HG03439 (cell line): ENCODE results near the gene SPINT3.
"Not testable (repeated sequence)": the region's sequence is repeated elsewhere in the genome, so short reads cannot be mapped to it uniquely, and the experiment has no call there.

Source experiments
- ATAC-seq: cut with Tn5 transposase; IDR thresholded peaks from one replicate; pipeline ENCODE4 v1.9.1; 2021; ENCODE audit warnings: mild to moderate bottlenecking, moderate library complexity; ENCODE audit not compliant: unreplicated experiment

SPINT3 gene

DNA sequence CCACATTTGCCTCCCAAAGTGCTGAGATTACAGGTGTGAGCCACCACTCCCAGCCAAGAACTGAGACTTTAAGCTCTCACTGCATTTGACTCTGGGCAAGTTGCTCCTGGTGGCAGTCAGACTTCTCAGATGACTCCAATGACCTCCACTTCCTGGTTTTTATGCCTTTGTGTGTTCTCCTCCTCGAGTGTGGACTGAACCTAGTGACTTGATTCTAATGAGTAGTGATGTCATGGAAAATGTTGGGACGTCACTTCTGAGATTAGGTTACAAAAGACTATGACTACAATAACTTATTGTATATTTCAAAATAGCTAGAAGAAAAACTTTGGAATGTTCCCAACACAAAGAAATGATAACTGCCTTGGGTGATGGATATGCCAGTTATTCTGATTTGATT lies 12.0 kb downstream of the SPINT3 start:
- ATAC-seq: no peak

DNA sequence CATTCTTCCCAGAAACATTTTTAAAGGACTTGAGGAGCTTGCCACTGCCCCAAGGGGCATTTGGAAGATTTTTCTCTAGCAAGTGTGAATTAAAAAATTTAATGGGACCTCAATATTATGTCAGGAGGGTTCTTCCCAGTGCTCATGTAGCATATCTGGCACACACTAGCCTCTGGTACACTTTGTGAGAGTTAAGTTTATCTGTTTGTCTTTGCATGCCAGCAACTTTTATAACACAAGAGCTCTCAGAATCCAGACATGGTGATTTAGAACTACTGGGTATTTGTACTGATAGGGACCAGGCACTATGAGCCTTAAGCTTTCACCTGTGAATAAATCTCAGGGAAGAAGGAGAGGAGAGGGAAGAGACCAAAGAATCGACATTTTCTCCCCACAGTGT lies 12.9 kb downstream of the SPINT3 start:
- ATAC-seq: no peak

- ATAC-seq: no peak
Observed at GRCh38 chr20:45501600-45501999, 13.8 kb downstream of the SPINT3 start.

- no peak for ATAC-seq
Observed at GRCh38 chr20:45500022-45500421, 15.4 kb downstream of the SPINT3 start.

DNA sequence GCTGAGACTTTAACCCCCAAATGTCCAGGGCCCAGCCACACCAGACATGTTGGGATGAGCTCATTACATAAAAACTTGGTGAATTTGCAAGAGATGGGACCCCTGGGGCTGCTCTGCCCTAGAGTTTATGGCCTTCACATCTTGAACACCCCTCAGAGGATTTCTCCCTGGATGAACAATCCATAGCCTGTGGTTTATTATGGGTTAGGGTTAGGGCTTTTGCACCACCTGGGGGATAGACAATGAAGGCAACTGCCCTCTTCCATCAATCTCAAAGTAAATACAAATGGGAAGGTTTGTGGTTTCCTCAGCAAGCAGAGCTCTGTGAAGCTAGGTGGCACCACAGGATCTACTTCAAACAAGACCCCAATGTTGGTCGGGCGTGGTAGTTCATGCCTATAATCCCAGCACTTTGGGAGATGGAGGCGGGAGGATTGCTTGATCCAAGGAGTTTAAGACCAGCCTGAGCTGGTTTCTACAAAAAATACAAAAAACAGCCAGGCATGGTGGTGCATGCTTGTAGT lies 17.4 kb downstream of the SPINT3 start:
- ATAC-seq: no peak

- ATAC-seq: no peak
Observed at GRCh38 chr20:45496166-45496565, 19.3 kb downstream of the SPINT3 start.

GRCh38 chr20:45495501-45495941 lies 19.9 kb downstream of the SPINT3 start:
- ATAC-seq: no peak

DNA sequence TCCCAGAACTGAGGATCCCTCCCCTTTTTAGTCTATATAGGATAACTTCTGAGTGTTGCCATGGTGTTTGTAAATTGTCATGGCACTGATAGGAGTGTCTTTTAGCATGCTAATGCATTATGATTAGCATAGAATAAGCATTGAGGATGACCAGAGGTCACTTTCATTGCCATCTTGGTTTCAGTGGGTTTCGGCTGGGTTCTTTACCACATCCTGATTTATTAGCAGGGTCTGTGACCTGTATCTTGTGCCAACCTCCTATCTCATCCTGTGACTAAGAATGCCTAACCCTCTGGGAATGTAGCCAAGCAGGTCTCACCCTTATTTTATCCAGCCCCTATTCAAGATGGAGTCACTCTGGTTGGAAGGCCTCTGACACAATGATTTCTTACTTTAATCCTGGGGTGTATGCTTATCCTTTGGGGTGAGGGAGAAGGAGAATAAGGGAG lies 26.3 kb downstream of the SPINT3 start:
- ATAC-seq: no peak

- no peak for ATAC-seq
Observed at GRCh38 chr20:45487231-45487635, 28.2 kb downstream of the SPINT3 start.

DNA sequence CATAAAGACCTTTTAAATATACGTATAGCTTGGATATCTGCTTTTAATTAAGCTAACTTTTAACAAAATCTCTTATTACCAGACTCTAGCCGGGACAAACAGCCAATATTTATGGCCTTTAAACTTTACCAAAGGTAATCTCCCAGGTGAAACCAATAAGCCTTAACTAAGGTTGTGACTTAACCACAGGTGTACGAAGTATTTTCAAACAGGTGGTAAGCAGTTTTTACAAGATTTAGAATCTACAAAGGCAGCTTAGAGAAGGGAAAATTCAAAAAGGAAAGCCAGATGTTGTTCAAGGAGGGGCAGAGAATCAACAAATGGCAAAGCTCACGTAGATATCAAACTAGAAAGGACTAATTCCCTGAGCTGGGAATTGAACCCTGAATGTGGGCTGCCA lies 30.0 kb downstream of the SPINT3 start:
- ATAC-seq: no peak

DNA sequence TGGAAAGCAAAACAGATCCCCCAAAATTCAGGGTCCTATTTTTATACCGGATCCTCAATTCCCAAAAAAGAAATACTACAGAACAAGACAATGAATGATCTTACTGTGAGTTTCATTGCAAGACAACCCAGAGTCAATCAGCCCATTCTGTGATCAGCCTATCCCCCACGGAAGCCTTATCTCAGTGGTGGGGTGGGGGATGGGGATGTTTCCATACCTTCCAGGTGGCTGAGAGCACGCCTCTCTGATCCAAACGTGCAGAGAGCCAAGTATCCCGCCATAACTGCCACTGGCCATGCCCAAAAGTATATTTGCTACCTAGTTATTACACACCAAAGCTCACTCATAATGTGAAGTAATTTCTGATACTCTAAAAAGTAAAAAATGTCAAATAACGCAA lies 30.7 kb downstream of the SPINT3 start:
- no peak for ATAC-seq

GRCh38 chr20:45479822-45480221 lies 35.6 kb downstream of the SPINT3 start:
- ATAC-seq: no peak

DNA sequence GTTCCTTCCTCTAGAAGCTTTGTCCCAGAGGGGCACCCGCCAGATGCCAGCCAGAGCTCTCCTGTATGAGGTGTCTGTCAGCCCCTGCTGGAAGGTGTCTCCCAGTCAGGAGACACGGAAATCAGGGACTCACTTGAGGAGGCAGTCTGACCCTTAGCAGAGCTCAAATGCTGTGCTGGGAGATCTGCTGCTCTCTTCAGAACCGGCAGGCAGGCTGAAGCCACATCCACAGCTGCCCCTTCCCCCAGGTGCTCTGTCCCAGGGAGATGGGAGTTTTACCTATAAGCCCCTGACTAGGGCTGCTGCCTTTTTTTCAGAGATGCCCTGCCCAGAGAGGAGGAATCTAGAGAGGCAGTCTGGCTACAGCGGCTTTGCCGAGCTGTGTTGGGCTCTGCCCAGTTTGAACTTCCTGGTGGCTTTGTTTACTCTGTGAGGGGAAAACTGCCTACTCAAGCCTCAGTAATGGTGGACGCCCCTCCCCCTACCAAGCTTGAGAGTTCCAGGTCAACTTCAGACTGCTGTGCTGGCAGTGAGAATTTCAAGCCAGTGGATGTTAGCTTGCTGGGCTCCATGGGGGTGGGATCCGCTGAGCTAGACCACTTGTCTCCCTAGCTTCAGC lies 37.8 kb downstream of the SPINT3 start:
- not testable (repeated sequence) for ATAC-seq

- ATAC-seq: not testable (repeated sequence)
Observed at GRCh38 chr20:45472286-45472685, 43.1 kb downstream of the SPINT3 start.

DNA sequence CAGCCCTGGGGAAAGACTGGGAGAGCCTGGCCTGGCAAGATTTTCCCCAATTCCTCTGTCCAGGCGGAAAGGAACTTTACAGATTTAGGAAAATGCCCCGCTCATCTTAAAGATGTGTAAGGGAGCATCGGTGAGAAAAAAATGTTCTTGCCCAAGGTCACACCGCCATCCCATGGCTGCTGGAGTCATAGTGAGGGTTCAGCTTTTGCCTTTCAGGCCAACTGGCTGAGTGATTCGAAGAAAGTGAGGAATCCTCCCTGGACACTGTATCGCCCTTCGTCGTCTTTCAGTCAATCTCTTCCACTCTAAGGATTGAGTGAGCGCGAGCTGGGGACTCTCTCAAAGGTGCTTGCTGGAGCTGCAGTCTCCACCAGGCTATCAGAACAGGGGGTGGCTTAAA lies 44.5 kb downstream of the SPINT3 start:
- no peak for ATAC-seq

GRCh38 chr20:45470262-45470931 lies 45.0 kb downstream of the SPINT3 start:
- ATAC-seq: no peak

- no peak for ATAC-seq
Observed at GRCh38 chr20:45469336-45470261, 45.8 kb downstream of the SPINT3 start, which contains the start of gene WFDC2. TSS of gene WFDC2 (plus strand) at chr20:45469753. CDS start at chr20:45469782, 29 bp downstream.

DNA sequence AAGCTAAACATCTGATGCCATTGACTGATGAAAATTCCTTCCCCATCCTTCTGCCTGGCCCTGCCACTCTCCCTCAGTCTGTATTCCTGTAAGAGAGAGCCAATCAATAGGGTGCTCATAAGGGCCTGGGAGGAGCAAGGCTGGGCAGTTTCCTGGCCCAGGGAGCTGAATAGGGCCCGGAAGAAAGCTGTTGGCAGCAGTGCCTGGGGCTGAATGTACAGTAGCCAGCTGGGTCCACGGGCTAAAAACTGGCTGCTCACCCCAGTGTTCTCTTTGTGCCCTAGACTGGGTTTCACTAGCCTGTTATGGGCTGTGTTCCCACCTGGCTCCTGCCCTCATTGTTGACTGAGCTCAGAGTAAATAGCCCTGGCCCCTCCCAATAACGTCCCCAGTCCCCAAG lies 47.6 kb downstream of the SPINT3 start:
- no peak for ATAC-seq

GRCh38 chr20:45467172-45467571 lies 48.2 kb downstream of the SPINT3 start:
- no peak for ATAC-seq

DNA sequence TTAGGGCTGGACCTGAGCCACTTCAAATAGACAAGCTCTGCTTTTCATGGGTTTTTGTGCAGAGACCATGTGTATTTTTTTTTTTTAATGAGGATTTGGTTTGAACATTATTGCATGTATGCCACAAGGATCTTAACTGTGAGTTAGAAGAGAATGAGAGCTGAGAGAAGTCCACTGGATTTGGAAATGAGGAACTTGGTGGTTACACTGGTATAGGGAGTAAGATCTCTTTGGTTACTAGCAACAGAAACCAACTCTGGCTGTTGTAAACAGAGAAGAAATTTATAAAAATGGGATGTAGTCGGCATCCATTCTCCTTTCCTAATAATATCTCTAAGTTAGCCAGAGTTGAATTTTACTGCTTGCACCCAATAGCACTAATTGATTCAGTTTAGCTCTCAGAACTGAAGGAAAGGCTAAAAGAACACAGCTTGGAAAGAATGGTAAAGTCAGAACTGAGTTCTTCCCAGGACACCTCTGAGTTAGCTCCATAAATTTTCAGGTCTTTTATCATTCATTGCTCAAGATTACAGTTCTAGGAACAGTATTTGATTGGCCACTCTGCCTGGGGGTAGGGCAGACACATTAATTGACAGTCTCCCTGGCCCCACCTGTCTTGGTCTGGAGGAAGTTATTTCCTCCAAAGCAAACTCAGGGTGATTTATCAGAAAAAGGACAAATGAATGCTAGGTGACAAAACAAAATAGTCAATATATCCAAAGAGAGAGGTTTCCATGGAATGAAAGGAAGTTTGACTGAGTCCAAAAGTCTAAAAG lies 49.7 kb downstream of the SPINT3 start:
- ATAC-seq: no peak
